HG03442 (cell line): ENCODE data around the gene OR5F1.

Source experiments
- ATAC-seq: cut with Tn5 transposase; IDR thresholded peaks from one replicate; pipeline ENCODE4 v1.9.1; 2021; ENCODE audit warnings: mild to moderate bottlenecking, moderate library complexity; ENCODE audit not compliant: unreplicated experiment

OR5F1 gene

DNA sequence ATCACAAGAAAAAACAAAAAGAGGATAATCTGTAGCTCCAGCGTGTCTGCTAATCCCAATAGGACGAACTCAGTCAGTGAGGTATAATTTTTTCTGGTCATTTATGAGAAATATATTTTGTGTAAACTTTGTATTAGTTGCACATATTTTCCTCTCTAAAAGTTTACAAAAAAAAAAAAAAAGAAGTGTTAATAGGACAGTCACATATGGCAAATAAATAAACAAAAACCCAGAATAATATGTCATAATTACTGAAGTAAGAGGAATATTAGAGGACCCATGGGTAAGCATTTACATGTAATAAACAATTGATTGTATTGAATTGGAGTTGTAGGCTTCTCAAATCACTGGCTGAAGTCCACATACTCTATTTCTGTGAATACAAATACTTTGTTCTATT is at the start of gene OR5F1:
Gene OR5F1, minus strand, starts transcription at position 101 of the 400 bp plus-strand sequence. Its CDS starts 0 bp downstream, at position 101.
- no peak for ATAC-seq

DNA sequence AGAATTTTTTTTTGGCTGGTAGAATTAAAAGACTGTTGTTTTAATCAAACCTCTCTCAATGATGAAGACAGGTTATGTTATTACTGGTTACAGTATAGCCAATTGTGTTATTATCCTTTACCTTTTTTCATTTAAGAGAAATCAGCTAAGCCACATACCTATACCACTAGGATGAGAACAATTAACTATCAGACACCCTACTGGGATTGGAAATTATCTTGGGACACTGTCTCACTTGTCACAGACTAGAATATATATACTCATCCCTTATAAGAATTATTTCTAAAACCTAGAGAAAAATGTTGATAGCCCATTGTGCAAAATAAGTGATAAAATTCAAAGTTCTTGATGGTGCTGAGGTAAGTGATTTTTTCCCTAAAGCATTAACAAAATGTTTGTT is 32.9 kb upstream of the OR5F1 start, which contains the start of gene OR5AS1:
Gene OR5AS1, plus strand, starts transcription at position 301 of the 400 bp plus-strand sequence. CDS start 2,765 bp downstream, outside the sequence.
- no peak for ATAC-seq

DNA sequence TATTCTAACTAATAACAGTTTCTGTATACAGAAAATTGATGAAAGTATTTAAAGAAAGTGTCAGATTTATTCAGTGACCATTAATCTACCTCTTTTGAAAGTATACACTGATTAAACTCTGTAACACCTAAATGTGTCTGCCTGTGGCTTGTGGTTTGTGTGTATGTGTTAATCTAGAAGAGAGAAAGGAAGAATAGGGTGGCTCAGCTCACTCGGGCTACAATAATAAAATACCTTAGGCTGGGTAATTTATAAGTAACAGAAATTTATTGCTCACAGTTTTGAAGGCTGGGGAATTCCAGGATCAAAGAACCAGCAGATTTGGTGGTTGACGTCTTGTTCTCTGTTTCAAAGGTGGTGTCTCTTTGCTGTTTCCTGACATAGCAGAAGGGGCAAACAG is 19.4 kb upstream of the OR5F1 start:
- ATAC-seq: no peak

DNA sequence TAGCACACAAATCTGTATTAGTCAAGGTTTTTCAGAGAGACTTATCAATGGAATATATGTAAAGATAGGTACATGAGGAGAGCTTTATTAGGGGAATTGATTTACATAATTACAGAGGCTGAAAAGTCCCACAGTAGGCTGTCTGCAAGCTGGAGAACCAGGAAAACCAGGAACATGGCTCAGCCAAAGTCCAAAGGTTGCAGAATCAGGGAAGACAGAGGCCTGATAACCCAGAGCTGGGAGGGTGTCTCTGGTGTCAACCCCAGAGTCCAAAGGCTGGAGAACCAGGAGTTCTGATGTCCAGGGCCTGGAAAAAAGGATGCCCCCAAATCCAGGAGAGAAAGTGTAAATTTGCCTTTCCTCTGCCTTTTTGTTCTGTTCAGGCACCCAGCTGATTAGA is 16.3 kb upstream of the OR5F1 start:
- no peak for ATAC-seq

DNA sequence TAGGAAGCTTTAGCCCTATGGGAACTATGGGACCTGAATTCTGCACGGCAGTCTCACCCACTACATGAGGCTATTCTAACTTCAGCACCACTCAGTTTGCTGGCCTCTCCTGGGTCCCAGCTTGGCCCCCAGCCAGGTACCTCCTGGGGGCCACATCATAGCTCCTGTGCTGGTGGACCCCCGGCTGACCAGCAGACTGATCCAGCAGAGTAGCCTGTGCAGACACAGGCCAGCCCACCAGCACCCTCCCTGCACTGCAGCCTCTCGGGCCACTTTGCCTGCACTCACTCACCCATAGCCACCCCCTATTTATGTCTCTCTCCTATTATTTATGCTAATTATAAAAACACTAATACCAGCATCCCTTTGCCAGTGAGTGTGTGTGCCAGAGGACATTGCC is 23.5 kb downstream of the OR5F1 start:
- ATAC-seq: no peak

DNA sequence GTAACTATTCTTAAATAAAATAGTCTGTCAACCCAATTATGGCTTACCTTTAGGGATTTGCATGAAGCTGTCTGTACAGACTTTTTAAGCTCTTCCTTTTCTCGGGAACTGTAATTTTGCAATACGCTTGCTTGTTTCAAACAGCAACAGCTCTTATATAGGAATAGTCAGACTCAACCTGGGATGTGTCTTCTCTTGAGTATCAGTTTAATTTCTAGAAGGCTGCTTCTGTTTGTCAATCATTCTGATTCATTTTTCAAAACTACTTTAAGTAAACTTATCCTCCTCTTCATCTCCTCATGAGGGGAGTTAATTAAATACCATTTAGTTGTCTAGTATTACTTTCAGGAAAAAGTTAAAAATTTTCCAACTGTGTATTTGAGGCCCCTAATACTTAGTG is 24.6 kb downstream of the OR5F1 start, which contains the start of gene OR10AG1:
Gene OR10AG1, minus strand, starts transcription at position 101 of the 400 bp plus-strand sequence. Its CDS starts 38 bp downstream, at position 63.
- no peak for ATAC-seq

DNA sequence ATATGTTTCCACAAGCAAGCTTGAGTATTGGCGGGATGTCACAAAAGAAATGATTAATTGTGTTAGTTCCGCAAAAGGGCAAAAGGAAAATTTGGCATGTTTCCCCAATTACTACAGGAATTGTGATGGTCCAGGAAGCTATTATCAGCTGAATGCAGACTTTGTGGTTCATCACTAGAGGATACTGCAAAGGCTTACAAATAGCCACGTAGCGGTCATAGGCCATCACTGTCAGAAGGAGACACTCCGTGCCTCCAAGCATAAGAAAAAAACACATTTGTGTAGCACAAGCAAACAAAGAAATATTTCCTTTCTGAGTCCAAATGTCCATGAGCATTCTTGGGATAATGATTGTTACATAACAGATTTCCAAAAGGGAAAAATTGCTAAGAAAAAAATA is 26.5 kb downstream of the OR5F1 start:
- no peak for ATAC-seq

DNA sequence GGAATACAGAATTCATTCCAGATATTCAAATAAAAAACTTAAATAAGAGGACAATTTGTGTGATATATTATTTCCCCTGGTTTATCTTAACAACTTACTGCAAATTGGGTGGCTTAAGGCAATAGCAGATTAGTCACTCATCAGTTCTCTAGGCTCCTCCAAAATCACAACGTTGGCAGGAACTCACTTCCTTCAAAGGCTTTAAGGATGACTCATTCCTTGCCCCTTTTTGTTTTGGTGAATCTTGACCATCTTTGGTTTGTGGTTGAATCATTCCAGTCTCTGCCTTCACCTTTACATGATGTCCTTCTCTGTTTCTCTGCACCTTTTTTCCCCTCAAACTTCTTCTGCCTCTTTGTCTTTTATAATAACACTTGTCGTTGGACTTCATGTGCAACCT is 28.0 kb downstream of the OR5F1 start:
- no peak for ATAC-seq

DNA sequence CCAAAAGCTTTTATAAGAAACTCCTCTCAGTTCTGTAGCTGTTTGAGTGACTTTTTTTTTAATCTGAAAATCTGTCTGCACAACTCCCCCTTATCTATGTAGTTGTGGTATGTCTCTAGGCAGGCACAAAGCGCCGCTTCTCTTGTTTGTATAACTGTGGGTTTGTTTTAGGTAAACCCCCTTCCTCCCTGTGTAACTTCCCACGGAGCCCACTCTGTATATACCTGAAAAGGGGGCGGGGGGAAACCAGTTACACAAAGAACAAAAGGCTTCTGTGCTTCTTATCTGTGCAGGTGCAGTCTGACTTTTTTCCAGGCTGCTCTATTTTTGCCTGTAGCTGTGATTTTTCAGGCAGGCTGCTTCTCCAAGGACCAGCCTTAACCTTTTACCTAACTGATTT is 37.9 kb downstream of the OR5F1 start:
- no peak for ATAC-seq

DNA sequence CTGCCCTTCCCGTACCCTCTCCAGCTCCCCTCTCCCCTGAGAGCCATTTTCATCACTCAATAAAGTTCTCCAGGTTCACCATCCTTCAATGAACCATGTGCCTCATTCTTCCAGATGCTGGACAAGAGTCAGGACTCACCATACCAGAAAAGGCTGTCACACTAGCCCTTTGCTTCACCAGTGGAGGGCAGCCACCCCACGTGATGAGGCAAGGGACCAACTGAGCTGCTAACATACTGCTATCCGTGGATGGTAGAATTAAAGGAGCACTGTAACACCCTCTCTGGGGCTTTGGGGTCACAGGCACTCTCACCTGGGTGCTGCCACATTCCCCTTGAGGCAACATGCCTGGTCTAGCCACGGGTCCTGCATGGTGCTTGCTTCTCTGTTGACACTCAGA is 45.1 kb downstream of the OR5F1 start:
- ATAC-seq: no peak
